ENCODE data around the gene MYBPHL.
A peak's percentile ranks its signal among the peaks of the same experiment; 100 is the strongest.

The MYBPHL gene

DNA sequence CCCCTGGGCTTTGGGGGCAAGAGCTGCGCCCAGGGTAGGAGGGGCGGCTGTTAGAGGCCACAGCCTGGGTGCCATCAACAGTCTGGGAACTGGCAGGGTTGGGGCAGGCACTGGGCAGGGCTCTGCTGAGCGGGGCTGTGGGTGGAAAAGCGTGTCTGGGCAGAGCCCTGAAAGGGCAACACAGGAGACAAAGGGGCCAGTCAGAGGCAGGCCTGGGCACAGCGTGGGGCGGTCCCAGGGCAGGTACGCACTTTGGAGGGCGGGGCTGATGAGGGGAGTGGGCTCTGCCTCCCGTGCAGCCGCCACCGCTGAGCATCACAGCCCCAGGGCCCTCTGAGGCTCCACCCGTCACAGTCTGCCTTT, 43.6 kb downstream of the MYBPHL start:
- DNase-seq: no peak

DNA sequence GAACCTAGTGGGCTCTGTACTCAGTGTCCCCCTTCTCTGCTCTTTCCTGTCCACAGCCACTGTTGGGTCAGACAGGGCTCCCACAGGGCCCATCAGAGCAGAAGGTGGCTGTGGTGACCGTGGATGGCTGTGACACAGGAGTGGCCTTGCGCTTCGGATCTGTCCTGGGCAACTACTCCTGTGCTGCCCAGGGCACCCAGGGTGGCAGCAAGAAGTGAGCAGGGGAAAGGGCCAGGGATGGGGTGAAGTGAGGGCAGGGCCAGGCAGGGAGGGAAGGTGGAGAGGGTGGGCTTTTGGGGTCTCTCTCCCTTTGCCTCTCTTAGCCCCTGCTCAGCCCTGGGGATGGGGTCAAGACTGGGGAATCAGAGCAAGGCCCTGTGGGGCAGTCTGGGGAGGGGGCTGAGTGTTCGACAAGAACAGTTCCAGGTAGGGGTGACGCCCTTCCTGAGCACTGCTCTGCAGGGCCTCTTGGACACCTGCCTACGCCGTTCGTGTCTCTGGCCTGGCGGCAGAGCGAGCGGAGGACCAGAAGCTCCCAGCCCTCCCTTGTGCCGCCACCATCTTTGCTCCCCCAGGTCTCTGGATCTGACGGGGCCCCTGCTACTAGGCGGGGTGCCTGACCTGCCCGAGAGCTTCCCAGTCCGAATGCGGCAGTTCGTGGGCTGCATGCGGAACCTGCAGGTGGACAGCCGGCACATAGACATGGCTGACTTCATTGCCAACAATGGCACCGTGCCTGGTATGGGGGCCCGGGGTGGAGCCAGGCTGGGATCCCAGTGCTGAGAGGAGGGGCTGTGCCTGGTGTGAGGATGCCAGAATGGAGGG, 44.4 kb downstream of the MYBPHL start:
- no peak for DNase-seq

DNA sequence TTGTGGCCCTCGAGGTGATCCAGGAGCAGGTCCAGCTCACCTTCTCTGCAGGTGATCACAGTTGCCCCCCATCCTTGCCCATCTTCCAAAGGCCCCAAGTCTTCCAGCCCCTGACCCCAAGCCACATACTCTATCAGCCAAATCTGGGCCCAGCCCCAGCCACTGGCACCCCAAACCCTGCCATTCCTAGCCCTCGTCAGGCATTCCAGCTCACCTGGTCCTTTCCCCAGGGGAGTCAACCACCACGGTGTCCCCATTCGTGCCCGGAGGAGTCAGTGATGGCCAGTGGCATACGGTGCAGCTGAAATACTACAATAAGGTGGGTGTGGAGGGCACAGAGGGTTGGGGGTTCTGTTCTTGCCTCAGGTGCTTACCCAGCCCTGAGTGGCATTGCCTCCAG, 45.2 kb downstream of the MYBPHL start:
- DNase-seq: no peak

DNA sequence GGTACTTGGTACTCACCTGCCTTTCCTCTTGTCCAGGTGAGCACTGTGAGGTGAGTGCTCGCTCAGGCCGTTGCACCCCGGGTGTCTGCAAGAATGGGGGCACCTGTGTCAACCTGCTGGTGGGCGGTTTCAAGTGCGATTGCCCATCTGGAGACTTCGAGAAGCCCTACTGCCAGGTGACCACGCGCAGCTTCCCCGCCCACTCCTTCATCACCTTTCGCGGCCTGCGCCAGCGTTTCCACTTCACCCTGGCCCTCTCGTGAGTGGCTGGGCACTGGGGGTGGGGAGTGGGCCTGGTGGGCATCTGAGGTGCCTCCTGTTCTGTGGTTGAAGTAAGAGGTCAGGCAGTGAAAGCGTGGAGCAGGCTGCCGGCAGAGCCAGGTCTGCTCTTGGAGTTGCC, 45.8 kb downstream of the MYBPHL start:
- no peak for DNase-seq

DNA sequence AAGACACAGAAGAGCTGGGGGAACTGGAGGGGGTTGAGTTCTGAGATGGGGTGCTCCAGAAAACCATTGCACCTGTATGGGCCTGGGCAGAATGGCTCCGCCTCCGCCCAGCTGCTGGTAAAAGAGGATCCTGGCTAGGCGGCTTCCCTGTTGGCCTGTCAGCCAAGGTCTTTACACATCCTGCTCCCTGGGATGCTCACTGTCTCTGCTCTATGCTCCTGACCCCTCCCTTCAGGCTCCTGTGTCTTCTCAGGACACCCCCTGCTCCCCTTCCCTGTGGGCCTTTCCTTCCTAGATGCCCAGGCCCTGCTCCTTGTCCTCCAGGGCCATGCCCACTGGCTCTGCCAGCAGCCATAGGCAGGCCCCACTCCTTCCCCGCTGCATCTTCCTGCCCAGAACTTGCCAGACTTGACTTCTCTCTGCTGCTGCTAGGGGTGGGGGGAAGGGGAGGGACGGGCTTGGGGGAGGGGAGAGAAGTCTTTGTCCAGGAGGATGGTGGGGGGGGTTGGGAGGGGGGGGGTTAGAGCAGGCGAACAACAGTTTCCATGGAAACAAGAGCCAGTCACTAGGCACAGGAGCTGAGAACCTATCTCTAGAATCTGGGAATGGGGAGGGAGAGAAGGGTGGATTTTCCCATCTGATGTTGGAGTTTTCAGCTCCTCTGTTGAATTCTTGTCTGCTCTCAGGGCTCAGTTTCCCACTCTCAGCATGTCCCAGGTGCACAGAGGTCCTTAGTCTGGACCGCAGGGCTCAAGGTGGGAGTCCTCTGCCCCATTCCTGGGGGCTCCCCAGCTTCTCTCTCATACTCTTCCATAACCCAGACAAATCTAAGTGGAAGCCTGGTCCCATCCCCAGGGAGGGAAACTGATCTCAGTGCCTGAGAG, 46.9 kb downstream of the MYBPHL start:
- no peak for DNase-seq

DNA sequence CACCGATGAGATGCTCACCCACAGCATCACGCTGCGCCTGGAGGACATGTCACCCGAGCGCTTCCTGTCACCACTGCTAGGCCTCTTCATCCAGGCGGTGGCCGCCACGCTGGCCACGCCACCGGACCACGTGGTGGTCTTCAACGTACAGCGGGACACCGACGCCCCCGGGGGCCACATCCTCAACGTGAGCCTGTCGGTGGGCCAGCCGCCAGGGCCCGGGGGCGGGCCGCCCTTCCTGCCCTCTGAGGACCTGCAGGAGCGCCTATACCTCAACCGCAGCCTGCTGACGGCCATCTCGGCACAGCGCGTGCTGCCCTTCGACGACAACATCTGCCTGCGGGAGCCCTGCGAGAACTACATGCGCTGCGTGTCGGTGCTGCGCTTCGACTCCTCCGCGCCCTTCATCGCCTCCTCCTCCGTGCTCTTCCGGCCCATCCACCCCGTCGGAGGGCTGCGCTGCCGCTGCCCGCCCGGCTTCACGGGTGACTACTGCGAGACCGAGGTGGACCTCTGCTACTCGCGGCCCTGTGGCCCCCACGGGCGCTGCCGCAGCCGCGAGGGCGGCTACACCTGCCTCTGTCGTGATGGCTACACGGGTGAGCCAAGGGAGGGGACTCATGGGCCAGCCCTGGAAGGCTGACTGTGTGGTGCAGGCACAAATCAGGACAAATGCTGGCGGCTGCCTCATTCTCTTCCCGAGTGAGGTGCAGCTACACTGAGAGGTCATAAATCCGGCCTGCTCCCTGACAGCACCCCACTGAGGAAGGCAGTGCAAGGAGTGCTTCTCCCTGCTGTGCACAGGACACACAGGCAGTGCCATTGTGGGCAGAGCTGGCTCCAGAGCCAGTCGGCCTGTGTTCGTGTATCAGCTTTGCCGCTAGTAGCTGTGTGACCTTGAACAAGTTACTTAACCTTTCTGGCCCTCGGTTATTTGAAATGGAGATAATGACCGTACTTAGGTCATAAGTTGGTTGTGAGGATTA, 48.0 kb downstream of the MYBPHL start:
- DNase-seq: no peak

DNA sequence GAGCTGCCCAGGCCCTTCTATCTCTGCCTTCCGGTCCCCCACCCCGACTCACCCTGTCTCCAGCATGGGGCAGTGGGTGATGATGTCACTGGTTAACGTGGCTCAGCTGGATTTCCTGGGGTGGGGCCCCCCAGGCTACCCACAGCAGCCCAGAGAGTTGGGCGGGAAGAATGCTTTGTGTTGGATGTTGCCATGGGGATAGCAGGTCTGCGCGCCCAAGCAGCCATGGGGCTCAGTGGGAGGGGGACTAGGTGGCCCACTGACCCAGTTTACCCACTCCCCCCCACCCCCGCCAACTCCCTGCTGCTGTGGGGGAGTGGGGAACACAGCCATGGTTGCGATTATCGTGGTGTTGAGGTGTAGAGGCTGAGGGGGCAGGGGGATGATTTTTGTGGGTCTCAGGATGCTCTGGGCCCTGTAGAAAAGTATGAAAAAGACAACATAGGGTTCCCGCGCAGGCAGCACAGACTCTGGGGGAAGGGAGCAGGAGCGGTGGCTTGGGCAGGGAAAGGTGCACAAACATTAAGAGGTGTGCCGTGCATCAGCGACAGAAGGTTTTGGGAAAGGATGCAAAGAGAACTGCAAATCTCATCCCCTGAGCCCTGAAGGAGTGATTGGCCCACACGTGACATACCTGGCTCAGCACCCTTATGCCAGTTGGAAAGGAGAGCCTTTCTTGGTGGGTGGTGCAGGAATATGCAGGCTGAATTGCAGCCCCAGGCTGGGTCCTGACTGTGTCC, 49.0 kb downstream of the MYBPHL start:
- DNase-seq: no peak

DNA sequence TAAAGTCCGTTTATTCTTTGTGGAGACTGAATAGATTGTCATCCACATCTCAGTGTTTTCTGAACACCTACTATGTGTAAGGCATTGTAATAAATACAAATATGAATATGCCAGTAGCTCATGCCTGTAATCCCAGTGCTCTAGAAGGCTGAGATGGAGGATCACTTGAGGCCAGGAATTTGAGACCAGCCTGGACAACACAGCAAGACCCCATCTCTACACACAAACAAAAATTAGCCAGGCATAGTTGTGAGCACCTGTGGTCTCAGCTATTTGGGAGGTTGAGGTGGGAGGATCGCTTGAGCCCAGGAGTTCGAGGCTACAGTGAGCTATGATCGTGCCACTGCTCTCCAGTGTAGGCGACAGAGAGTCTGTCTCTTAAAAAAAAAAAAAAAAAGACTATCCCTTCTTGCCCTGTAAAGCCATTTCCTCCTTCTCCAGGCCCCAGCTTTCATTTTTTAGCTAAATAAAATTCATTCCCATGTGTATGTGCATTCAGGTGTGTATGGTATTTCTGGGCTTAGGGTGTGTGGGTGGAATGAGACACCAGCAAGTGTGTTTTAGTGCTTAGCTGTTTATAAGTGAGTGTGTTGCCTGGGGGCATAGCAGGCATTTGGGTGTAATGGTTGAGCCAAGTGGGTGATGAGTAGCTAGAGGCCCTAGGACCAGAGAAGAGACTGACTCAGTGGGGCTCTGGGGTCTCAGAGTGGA, 49.7 kb downstream of the MYBPHL start:
- DNase-seq: no peak

DNA sequence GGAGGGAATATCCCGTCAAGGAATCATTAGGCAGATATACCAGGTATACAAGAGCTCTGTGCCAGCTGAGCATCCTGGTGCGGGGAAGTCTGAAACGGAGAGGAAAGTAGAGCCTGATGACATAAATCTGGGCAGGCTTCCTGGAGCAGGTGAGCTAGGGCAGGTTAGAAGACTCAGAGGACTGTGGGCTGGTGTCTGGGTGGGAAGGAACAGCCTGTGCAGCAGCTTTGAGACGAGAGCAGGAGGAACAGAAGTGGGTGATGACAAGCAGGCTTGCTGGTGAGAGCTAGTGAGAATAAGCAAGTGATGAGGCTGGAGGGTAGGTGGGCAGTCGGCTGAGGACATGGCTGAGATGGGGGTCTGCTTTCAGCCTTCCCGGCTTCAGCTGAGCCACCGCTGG, 50.7 kb downstream of the MYBPHL start:
- DNase-seq: no peak

DNA sequence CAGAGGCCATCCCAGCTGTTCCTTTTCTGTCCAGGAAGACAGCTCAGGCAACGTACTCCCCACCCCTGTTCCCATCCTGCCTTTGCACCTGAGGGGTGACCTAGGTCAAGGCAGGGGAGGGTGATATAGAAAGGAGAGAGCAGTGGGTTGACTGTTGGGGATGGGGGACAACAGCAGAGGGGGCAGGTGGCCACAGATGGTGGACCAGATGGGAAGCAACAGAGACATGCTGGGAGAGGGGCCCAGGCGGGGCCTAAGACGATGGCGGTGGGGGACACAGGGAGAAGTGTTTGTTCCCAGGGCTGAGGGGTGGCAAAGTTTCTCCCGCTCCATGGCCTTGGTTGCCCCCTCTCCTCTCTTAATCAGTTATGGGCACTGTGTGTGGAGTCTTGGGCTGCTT, 51.1 kb downstream of the MYBPHL start:
- DNase-seq: no peak

DNA sequence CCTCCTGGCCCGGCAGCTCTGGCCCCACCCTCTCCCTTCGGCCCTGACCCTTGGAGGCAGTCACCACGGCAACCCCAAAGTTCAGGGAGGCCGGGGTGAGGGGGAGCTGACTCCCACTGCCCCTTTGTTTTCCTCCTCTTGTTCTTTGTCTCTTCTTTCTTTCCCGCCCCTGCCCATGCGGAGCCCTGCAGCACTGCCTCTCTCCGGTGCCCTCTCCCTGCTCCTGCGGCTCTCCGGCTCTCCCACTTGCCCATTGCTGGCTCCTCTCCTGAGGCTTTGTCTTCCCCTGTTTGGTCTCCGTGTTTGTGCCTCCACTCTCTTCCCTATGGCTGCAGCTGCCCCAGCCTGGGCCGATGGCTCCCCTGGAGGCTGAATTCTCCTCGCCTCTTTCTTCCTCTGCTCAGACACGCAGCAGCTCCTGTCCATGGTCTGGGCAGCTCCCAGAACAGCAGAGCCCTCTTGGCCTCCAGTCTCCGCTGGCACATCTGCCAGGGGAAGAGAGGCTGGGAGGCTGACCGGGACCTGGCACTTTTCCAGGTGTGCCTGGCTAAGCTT, 51.6 kb downstream of the MYBPHL start:
- DNase-seq: no peak

DNA sequence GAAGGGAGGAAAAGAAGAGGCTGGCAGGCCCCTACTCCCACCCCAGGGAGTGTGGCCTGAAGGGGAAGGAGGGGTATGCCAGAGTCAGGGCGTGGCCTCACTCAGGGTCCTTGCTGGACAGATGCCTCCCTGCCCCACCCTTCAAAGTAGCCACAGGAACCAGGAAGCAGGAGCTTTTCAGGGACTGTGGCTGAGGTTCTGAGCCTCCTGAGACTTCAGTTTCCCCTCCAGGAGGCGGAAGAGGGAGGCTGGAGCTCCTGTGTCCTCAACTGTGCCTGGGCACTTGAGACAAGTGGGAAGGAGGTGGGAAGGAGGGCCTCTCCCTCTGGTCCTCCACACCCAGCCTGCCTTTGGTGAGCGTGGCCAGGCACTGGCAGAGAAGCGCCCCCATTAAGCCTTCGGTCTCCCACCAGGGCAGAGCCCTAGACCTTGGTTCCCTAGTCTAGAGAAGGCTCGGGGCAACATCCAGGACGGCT, 52.2 kb downstream of the MYBPHL start:
- peak; percentile 40 for DNase-seq

DNA sequence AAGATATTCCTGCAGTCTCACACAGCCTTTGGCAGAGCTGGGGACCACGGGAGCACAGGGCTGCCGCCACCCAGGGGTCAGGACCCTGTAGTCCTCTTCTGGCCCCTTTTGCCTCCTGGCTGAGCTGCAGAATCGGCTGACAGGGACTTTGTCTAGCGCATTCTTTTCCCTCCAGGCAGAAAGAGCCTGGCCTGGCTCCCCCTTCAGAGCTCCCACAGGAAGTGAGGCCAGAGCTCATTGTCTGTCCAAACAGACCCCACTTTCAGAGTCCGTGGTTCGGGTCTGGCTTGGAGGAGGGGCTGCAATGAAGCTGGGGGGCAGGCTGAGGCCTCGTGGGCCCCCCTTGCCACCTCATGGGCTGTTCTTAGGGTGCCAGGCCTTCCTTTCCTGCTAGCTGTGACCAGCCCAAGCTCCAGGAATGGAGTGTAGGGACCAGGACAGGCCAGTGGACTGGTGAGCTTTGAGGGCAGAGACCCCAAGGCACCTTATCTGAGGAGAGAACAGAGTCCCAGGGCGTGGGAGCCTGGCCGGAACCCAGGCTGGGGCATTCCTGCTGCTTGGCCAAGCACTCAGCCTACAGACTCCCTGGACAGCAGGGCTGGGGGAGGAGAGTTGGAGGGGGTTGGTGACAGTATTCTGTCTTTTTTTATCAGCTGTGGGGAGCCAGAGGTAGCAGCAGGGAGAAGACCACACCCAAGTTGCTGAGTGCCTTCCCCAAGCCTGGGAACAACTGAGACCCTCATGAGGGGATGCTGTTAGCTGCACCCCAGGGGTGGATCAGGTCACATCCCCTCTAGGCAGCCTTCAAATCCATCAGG, 52.8 kb downstream of the MYBPHL start:
- peak; percentile 40 for DNase-seq

DNA sequence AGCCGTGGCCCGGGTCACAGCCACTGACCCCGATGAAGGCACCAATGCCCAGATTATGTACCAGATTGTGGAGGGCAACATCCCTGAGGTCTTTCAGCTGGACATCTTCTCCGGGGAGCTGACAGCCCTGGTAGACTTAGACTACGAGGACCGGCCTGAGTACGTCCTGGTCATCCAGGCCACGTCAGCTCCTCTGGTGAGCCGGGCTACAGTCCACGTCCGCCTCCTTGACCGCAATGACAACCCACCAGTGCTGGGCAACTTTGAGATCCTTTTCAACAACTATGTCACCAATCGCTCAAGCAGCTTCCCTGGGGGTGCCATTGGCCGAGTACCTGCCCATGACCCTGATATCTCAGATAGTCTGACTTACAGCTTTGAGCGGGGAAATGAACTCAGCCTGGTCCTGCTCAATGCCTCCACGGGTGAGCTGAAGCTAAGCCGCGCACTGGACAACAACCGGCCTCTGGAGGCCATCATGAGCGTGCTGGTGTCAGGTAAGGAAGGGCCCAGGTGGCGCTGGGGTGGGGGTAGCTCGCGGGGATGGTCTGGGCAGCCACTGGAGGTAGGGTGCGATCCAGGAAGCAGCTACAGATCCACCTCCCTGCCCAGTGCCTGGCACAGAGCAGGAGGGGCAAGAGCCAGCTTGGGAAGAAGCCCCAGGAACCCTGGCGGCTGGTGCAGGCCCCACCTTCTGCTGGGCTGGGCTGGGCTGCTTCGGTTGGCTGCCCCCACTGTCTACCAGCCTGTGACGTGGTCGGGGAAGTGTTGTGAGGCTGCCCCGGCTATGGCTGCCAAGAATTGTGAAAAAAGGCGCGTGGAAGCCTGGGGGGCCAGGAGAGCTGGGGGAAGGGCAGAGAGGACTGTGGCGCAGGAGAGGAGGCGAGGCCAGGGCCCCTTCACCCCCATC, 53.7 kb downstream of the MYBPHL start:
- DNase-seq: no peak

DNA sequence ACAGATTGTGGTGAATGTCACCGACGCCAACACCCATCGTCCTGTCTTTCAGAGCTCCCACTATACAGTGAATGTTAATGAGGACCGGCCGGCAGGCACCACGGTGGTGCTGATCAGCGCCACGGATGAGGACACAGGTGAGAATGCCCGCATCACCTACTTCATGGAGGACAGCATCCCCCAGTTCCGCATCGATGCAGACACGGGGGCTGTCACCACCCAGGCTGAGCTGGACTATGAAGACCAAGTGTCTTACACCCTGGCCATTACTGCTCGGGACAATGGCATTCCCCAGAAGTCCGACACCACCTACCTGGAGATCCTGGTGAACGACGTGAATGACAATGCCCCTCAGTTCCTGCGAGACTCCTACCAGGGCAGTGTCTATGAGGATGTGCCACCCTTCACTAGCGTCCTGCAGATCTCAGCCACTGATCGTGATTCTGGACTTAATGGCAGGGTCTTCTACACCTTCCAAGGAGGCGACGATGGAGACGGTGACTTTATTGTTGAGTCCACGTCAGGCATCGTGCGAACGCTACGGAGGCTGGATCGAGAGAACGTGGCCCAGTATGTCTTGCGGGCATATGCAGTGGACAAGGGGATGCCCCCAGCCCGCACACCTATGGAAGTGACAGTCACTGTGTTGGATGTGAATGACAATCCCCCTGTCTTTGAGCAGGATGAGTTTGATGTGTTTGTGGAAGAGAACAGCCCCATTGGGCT, 54.5 kb downstream of the MYBPHL start:
- DNase-seq: no peak

DNA sequence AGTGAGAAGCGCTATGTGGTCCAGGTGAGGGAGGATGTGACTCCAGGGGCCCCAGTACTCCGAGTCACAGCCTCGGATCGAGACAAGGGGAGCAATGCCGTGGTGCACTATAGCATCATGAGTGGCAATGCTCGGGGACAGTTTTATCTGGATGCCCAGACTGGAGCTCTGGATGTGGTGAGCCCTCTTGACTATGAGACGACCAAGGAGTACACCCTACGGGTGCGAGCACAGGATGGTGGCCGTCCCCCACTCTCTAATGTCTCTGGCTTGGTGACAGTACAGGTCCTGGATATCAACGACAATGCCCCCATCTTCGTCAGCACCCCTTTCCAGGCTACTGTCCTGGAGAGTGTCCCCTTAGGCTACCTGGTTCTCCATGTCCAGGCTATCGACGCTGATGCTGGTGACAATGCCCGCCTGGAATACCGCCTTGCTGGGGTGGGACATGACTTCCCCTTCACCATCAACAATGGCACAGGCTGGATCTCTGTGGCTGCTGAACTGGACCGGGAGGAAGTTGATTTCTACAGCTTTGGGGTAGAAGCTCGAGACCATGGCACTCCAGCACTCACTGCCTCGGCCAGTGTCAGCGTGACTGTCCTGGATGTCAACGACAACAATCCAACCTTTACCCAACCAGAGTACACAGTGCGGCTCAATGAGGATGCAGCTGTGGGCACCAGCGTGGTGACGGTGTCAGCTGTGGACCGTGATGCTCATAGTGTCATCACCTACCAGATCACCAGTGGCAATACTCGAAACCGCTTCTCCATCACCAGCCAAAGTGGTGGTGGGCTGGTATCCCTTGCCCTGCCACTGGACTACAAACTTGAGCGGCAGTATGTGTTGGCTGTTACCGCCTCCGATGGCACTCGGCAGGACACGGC, 55.3 kb downstream of the MYBPHL start:
- no peak for DNase-seq

Measured in OCI-M1 (cell line).